ENCODE measurements around the gene PAX6. TPM values are rescaled to one million over a fixed set of nuclear protein-coding genes. Genes with fewer than 3 reads are reported as not detected.

Gene PAX6
- total and polyA plus RNA-seq, 9 of the 15 experiments (the other 6 are each of a cell fraction or from before 2014, with no cell fraction given), result 1.5 to 10.9 (median 5.3) TPM

DNA sequence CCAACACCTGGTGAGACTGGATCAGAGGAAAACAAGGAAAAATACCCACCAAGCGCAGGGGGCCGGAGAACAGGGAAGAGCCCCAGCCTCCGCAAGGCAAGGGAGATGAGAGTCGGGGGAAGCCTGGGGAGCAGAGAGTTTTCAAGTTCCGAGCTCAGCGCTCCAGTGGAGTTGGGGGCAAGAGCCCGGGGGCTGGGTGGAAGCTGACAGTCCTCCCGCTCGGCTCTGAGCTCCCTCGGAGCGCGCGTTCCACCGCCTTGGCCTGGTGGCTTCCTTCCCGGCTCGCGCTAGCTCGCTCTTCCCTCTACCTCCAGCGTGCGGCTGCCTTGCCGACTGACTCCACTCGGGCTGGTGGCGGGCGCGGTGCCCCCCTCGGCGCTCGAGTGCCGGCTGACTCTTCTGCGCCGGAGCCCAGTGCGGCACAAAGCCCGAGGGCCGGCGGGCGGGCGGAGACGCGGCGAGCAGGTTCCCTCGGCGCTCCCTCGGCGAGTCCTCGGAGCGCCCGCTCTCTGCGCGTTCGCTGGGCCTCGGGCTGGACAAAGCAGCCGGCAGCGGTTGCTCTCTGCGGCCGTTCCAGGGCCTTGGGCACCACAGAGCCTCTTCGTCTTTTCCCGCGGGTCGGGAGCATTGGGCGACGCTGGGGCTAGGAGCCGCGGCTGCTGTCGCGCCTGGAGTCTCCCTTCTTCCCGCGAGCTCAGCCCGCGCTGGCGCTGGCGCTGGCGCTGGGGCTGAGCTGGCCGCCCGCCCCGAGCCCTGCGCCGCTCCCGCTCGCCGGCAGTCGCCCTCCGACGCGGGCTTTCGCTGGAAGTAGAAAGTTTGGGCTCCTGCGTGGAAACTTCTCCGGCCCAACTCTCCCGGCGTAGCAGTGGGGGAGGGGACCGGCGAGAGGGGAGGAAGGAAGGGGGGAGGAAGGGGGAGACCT lies 1.0 kb downstream of the PAX6 start (continued):
- no peak for TF ChIP-seq HSF4 (CRISPR knock-in tag; IDR thresholded peaks at IDR 0.05; ENCODE audit: borderline replicate concordance)
- 0 out of 2 replicates have a peak, but pooled peaks have one; percentile 12 for TF ChIP-seq STAG1 (CRISPR knock-in tag; IDR thresholded peaks at IDR 0.05; ENCODE audit: borderline replicate concordance)
- TF ChIP-seq KDM2B (CRISPR knock-in tag; IDR thresholded peaks at IDR 0.05), result 0 out of 2 replicates have a peak, but pooled peaks have one; percentile 39
- TF ChIP-seq HMGN3 (IDR thresholded peaks at IDR 0.05; ENCODE audit: borderline replicate concordance, extremely low read depth, insufficient read length, low read depth, low read length), result peak; percentile 37
- 0 out of 2 replicates have a peak, but pooled peaks have one; percentile 21 for TF ChIP-seq KAT7 (CRISPR knock-in tag; IDR thresholded peaks at IDR 0.05; ENCODE audit: borderline replicate concordance)
- TF ChIP-seq, protein P1, sequence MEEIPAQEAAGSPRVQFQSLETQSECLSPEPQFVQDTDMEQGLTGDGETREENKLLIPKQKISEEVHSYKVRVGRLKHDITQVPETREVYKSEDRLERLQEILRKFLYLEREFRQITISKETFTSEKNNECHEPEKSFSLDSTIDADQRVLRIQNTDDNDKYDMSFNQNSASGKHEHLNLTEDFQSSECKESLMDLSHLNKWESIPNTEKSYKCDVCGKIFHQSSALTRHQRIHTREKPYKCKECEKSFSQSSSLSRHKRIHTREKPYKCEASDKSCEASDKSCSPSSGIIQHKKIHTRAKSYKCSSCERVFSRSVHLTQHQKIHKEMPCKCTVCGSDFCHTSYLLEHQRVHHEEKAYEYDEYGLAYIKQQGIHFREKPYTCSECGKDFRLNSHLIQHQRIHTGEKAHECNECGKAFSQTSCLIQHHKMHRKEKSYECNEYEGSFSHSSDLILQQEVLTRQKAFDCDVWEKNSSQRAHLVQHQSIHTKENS (CRISPR knock-in tag; IDR thresholded peaks at IDR 0.05), result no peak
- peak; percentile 77 to 93; a peak in 3 of 4 replicates for TF ChIP-seq UBTF (IDR thresholded peaks at IDR 0.05; ENCODE audit: borderline replicate concordance in 1 of 2, low read depth in 2 of 2, low read length in 2 of 2)
- 0 out of 2 replicates have a peak, but pooled peaks have one; percentile 13 for TF ChIP-seq SAFB (IDR thresholded peaks at IDR 0.05; ENCODE audit: borderline replicate concordance, low read depth, low read length)
- TF ChIP-seq CHD1 (IDR thresholded peaks at IDR 0.05; ENCODE audit: low read length), result peak; percentile 12
- TF ChIP-seq, protein P2, sequence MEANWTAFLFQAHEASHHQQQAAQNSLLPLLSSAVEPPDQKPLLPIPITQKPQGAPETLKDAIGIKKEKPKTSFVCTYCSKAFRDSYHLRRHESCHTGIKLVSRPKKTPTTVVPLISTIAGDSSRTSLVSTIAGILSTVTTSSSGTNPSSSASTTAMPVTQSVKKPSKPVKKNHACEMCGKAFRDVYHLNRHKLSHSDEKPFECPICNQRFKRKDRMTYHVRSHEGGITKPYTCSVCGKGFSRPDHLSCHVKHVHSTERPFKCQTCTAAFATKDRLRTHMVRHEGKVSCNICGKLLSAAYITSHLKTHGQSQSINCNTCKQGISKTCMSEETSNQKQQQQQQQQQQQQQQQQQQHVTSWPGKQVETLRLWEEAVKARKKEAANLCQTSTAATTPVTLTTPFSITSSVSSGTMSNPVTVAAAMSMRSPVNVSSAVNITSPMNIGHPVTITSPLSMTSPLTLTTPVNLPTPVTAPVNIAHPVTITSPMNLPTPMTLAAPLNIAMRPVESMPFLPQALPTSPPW (CRISPR knock-in tag; IDR thresholded peaks at IDR 0.05), result peak; percentile 72
- 0 out of 2 replicates have a peak, but pooled peaks have one; percentile 53 for TF ChIP-seq ZBTB43 (CRISPR knock-in tag; IDR thresholded peaks at IDR 0.05)
- TF ChIP-seq, protein P3, sequence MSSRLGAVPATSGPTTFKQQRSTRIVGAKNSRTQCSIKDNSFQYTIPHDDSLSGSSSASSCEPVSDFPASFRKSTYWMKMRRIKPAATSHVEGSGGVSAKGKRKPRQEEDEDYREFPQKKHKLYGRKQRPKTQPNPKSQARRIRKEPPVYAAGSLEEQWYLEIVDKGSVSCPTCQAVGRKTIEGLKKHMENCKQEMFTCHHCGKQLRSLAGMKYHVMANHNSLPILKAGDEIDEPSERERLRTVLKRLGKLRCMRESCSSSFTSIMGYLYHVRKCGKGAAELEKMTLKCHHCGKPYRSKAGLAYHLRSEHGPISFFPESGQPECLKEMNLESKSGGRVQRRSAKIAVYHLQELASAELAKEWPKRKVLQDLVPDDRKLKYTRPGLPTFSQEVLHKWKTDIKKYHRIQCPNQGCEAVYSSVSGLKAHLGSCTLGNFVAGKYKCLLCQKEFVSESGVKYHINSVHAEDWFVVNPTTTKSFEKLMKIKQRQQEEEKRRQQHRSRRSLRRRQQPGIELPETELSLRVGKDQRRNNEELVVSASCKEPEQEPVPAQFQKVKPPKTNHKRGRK (tag; IDR thresholded peaks at IDR 0.05), result peak; percentile 59
- peak; percentile 54; the same call in 1 of the 2 replicates for TF ChIP-seq RBFOX2 (IDR thresholded peaks at IDR 0.05; ENCODE audit: low read depth, low read length)

All from K562 (cell line).